Caco-2 (cell line): ENCODE results near the gene DMRT1. TPM values are rescaled to one million over a fixed set of nuclear protein-coding genes. Genes with fewer than 3 reads are reported as not detected.

ENCODE experiments used
- BruUV-seq: library from RNA; stranded (reverse); fragments of 400-500 nt; replicated peaks from 2 replicates; lab custom pipeline; 2021; lab: Mats Ljungman, UMichigan
- CTCF ChIA-PET: fragments of 300-600 bp; sonication (Branson Sonifier 250); formaldehyde crosslinking; loops from one replicate; lab custom pipeline; 2022; ENCODE audit warnings: antibody characterized with exemption; lab: Charles Lee
- POLR2A ChIA-PET: fragments of 300-600 bp; sonication (Branson Sonifier 250); formaldehyde crosslinking; loops from one replicate; lab custom pipeline; 2022; ENCODE audit warnings: antibody characterized with exemption; lab: Charles Lee
- DNase-seq, 2 experiments: peaks; one replicate each; pipeline versions ENCODE4 v3.0.0 to v3.0.0-alpha.2; 2020 to 2022
- H3K27me3 ChIP-seq: replicated peaks from 2 replicates; pipeline ENCODE4 v1.6.0; 2011; ENCODE audit warnings: low read length; ENCODE audit not compliant: control insufficient read depth, insufficient read depth
- H3K36me3 ChIP-seq: 2 replicates; pipeline ENCODE4 v1.5.1; 2011; ENCODE audit warnings: low read length; ENCODE audit not compliant: control insufficient read depth, insufficient read depth
- H3K4me1 ChIP-seq: fragments of 250-450 bp; sonication (Bioruptor Pico); 2 replicates; pipeline ENCODE4 v1.5.1; 2020; ENCODE audit warnings: mild to moderate bottlenecking
- H3K4me3 ChIP-seq: 2 replicates; pipeline ENCODE4 v1.5.1; 2011; ENCODE audit warnings: low read depth, mild to moderate bottlenecking, control low read depth, low read length
- H3K9me3 ChIP-seq: fragments of 250-450 bp; sonication (Bioruptor Pico); 2 replicates; pipeline ENCODE4 v1.5.1; 2020; ENCODE audit warnings: mild to moderate bottlenecking, moderate library complexity
- H3K27ac Mint-ChIP-seq: one replicate; pipeline ENCODE4 v1.8.0; 2022; ENCODE audit warnings: mixed read lengths; ENCODE audit not compliant: unreplicated experiment
- H3K27me3 Mint-ChIP-seq: one replicate; pipeline ENCODE4 v1.8.0; 2022; ENCODE audit warnings: mixed read lengths; ENCODE audit not compliant: insufficient read depth, unreplicated experiment
- H3K36me3 Mint-ChIP-seq: one replicate; pipeline ENCODE4 v1.8.0; 2022; ENCODE audit warnings: mild to moderate bottlenecking, mixed read lengths; ENCODE audit not compliant: insufficient read depth, unreplicated experiment
- H3K4me1 Mint-ChIP-seq: one replicate; pipeline ENCODE4 v1.8.0; 2022; ENCODE audit warnings: low read depth, mixed read lengths; ENCODE audit not compliant: unreplicated experiment
- H3K4me3 Mint-ChIP-seq: one replicate; pipeline ENCODE4 v1.8.0; 2022; ENCODE audit warnings: mild to moderate bottlenecking, moderate library complexity, mixed read lengths; ENCODE audit not compliant: unreplicated experiment
- H3K9me3 Mint-ChIP-seq: one replicate; pipeline ENCODE4 v1.8.0; 2022; ENCODE audit warnings: mixed read lengths; ENCODE audit not compliant: unreplicated experiment
- intact Hi-C: fragments of 100-400 bp; cut with micrococcal nuclease; formaldehyde crosslinking; loops from one replicate; pipeline ENCODE4 v1.10.0; 2022; ENCODE audit not compliant: unreplicated experiment
- total RNA-seq: library from RNA; stranded (reverse); gene quantifications from 2 replicates; pipeline ENCODE4 v1.2.3, GENCODE V29; 2022
- TF ChIP-seq, protein P1 (sequence below), 2 experiments: fragments of 200-600 bp in 1 of 2; IDR thresholded peaks; 1 replicate in 1 of 2; 2 replicates in 1 of 2; pipeline versions ENCODE4 v1.5.1 to v1.8.0; 2011 to 2022; ENCODE audit warnings: antibody characterized with exemption in 1 of 2, control low read depth in 1 of 2, inconsistent platforms in 1 of 2, low read depth in 1 of 2, low read length in 1 of 2, mild to moderate bottlenecking in 1 of 2, moderate library complexity in 1 of 2; ENCODE audit not compliant: insufficient read depth in 1 of 2, severe bottlenecking in 1 of 2, unreplicated experiment in 1 of 2

DMRT1 gene
- total RNA-seq, 1 experiment from 2014 or later: not detected

- H3K27me3 ChIP-seq: no peaks in the 10 kb centered on the region; the same call in 1 of the 2 replicates
- H3K4me3 Mint-ChIP-seq: peak overlapping the region; percentile 72
- TF ChIP-seq, protein P1, sequence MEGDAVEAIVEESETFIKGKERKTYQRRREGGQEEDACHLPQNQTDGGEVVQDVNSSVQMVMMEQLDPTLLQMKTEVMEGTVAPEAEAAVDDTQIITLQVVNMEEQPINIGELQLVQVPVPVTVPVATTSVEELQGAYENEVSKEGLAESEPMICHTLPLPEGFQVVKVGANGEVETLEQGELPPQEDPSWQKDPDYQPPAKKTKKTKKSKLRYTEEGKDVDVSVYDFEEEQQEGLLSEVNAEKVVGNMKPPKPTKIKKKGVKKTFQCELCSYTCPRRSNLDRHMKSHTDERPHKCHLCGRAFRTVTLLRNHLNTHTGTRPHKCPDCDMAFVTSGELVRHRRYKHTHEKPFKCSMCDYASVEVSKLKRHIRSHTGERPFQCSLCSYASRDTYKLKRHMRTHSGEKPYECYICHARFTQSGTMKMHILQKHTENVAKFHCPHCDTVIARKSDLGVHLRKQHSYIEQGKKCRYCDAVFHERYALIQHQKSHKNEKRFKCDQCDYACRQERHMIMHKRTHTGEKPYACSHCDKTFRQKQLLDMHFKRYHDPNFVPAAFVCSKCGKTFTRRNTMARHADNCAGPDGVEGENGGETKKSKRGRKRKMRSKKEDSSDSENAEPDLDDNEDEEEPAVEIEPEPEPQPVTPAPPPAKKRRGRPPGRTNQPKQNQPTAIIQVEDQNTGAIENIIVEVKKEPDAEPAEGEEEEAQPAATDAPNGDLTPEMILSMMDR (IDR thresholded peaks at IDR 0.05; ENCODE audit: insufficient read depth in 1 of 2, low read depth in 1 of 2, low read length in 1 of 2, severe bottlenecking in 1 of 2, unreplicated experiment in 1 of 2): no peak
- peaks cover 3% of the 10 kb centered on the region for H3K27me3 Mint-ChIP-seq
- POLR2A ChIA-PET: no interaction called here
- H3K36me3 ChIP-seq: no peaks in the 10 kb centered on the region
- peak in 1 of 2 experiments; percentile 10 for DNase-seq
- peak overlapping the region; percentile 4; the same call in 1 of the 2 replicates for H3K4me3 ChIP-seq
- CTCF ChIA-PET: interaction anchor here (0.5 kb wide), 1 partner anchor 164 kb away, joined by 3 read pairs; no protein-coding TSS in a partner anchor
- BruUV-seq: no TSS peak
- peak overlapping the region; percentile 42 for H3K27ac Mint-ChIP-seq
- H3K9me3 Mint-ChIP-seq: no peaks in the 10 kb centered on the region
- H3K4me1 ChIP-seq: no peaks in the 10 kb centered on the region
- no peaks in the 10 kb centered on the region for H3K9me3 ChIP-seq
- no peaks in the 10 kb centered on the region for H3K4me1 Mint-ChIP-seq
- intact Hi-C loops: no loop called here
- H3K36me3 Mint-ChIP-seq: no peaks in the 10 kb centered on the region
These were observed 126.6 kb downstream of the DMRT1 start for GRCh38 chr9:967903-968641.

GRCh38 chr9:969310-970150 lies 128.0 kb downstream of the DMRT1 start:
- CTCF ChIA-PET: no interaction called here
- H3K27ac Mint-ChIP-seq: no peak overlapping the region
- peaks cover 1% of the 10 kb centered on the region for H3K27me3 Mint-ChIP-seq

More at GRCh38 chr9:969310-970150, 128.0 kb downstream of the DMRT1 start:
- Mint-ChIP-seq H3K36me3 (no peaks in the 10 kb centered on the region), H3K9me3 (no peaks in the 10 kb centered on the region), H3K4me1 (no peaks in the 10 kb centered on the region), H3K4me3 (no peak overlapping the region)
- Histone ChIP-seq H3K4me3 (no peak overlapping the region), H3K9me3 (no peaks in the 10 kb centered on the region), H3K4me1 (no peaks in the 10 kb centered on the region), H3K36me3 (no peaks in the 10 kb centered on the region), H3K27me3 (no peaks in the 10 kb centered on the region; the same call in 1 of the 2 replicates)
- DNase-seq: no peak
- intact Hi-C loops: no loop called here
- POLR2A ChIA-PET: no interaction called here
- TF ChIP-seq, protein P1 (IDR thresholded peaks at IDR 0.05; ENCODE audit: insufficient read depth in 1 of 2, low read depth in 1 of 2, low read length in 1 of 2, severe bottlenecking in 1 of 2, unreplicated experiment in 1 of 2): no peak
- BruUV-seq: no TSS peak
